WTC11 (cell line): ENCODE measurements around the gene OCA2. TPM values are rescaled to one million over a fixed set of nuclear protein-coding genes. Genes with fewer than 3 reads are reported as not detected.

Experiments
- ATAC-seq: fragments of 200-7000 bp; cut with Tn5 transposase; 2 replicates; pipeline ENCODE4 v1.10.0; 2021; ENCODE audit warnings: mild to moderate bottlenecking, moderate library complexity
- CTCF ChIA-PET: fragments of 300-600 bp; sonication (Branson Sonifier 250); formaldehyde crosslinking; loops from one replicate; lab custom pipeline; 2021; ENCODE audit warnings: antibody characterized with exemption; lab: Charles Lee
- POLR2A ChIA-PET: fragments of 350-600 bp; sonication (Branson Sonifier 250); formaldehyde crosslinking; loops from one replicate; lab custom pipeline; 2021; ENCODE audit warnings: antibody characterized with exemption; lab: Charles Lee
- DNase-seq: peaks from one replicate; pipeline ENCODE4 v3.0.0; 2021; ENCODE audit warnings: low spot score
- H3K27ac Mint-ChIP-seq: 2 replicates; pipeline ENCODE4 v1.8.0; 2021; ENCODE audit warnings: mixed read lengths
- H3K27me3 Mint-ChIP-seq: 2 replicates; pipeline ENCODE4 v1.8.0; 2021; ENCODE audit warnings: low read depth, mild to moderate bottlenecking, moderate library complexity, mixed read lengths
- H3K36me3 Mint-ChIP-seq: 2 replicates; pipeline ENCODE4 v1.8.0; 2021; ENCODE audit warnings: mixed read lengths
- H3K4me1 Mint-ChIP-seq: 2 replicates; pipeline ENCODE4 v1.8.0; 2022; ENCODE audit warnings: mixed read lengths
- H3K4me3 Mint-ChIP-seq: 2 replicates; pipeline ENCODE4 v1.8.0; 2021; ENCODE audit warnings: mild to moderate bottlenecking, moderate library complexity, mixed read lengths
- H3K9me3 Mint-ChIP-seq: 2 replicates; pipeline ENCODE4 v1.8.0; 2021; ENCODE audit warnings: mixed read lengths
- ELF4 ChIP-seq: sonication (generic); formaldehyde crosslinking; IDR thresholded peaks from 2 replicates; pipeline ENCODE4 v1.8.1; 2022; ENCODE audit warnings: low read depth, mild to moderate bottlenecking, moderate library complexity, missing genetic modification reagents
- GABPB1 ChIP-seq: sonication (generic); formaldehyde crosslinking; IDR thresholded peaks from 2 replicates; pipeline ENCODE4 v1.8.1; 2023; ENCODE audit warnings: mild to moderate bottlenecking, missing genetic modification reagents
- GRHL2 ChIP-seq: fragments of 250-450 bp; sonication (Bioruptor Pico); IDR thresholded peaks from 2 replicates; pipeline ENCODE4 v1.8.0; 2022; ENCODE audit warnings: mild to moderate bottlenecking, moderate library complexity; ENCODE audit not compliant: insufficient replicate concordance, severe bottlenecking
- HMGA2 ChIP-seq: fragments of 250-450 bp; sonication (Bioruptor Pico); IDR thresholded peaks from 2 replicates; pipeline ENCODE4 v1.4.0; 2021; ENCODE audit warnings: mild to moderate bottlenecking, moderate library complexity
- JUN ChIP-seq: sonication (generic); formaldehyde crosslinking; IDR thresholded peaks from 2 replicates; pipeline ENCODE4 v1.8.0; 2023; ENCODE audit warnings: mild to moderate bottlenecking, missing genetic modification reagents
- NFYB ChIP-seq: sonication (generic); formaldehyde crosslinking; conservative IDR thresholded peaks from 2 replicates; pipeline ENCODE4 v1.8.0; 2022; ENCODE audit warnings: low read depth, missing genetic modification reagents
- PRDM15 ChIP-seq: sonication (generic); formaldehyde crosslinking; IDR thresholded peaks from 2 replicates; pipeline ENCODE4 v1.8.0; 2022; ENCODE audit warnings: missing genetic modification reagents
- PRRX2 ChIP-seq: fragments of 250-450 bp; sonication (Bioruptor Pico); IDR thresholded peaks from 2 replicates; pipeline ENCODE4 v1.8.0; 2021; ENCODE audit warnings: mild to moderate bottlenecking
- RELA ChIP-seq: sonication (generic); formaldehyde crosslinking; IDR thresholded peaks from 2 replicates; pipeline ENCODE4 v1.8.1; 2022; ENCODE audit warnings: missing genetic modification reagents, mild to moderate bottlenecking, borderline replicate concordance
- TEAD1 ChIP-seq: sonication (generic); formaldehyde crosslinking; IDR thresholded peaks from 2 replicates; pipeline ENCODE4 v1.8.0; 2022; ENCODE audit warnings: mild to moderate bottlenecking, missing genetic modification reagents
- TEAD4 ChIP-seq: sonication (generic); formaldehyde crosslinking; IDR thresholded peaks from 2 replicates; pipeline ENCODE4 v1.8.0; 2022; ENCODE audit warnings: mild to moderate bottlenecking, missing genetic modification reagents
- ZBTB21 ChIP-seq: sonication (generic); formaldehyde crosslinking; IDR thresholded peaks from 2 replicates; pipeline ENCODE4 v1.8.1; 2023; ENCODE audit warnings: mild to moderate bottlenecking, missing genetic modification reagents, borderline replicate concordance
- ZNF317 ChIP-seq: sonication (generic); formaldehyde crosslinking; IDR thresholded peaks from 2 replicates; pipeline ENCODE4 v1.8.1; 2023; ENCODE audit warnings: low read depth, mild to moderate bottlenecking, moderate library complexity, missing genetic modification reagents, borderline replicate concordance
- ZNF423 ChIP-seq: fragments of 250-450 bp; sonication (Bioruptor Pico); IDR thresholded peaks from 2 replicates; pipeline ENCODE4 v2.1.2; 2022; ENCODE audit warnings: mild to moderate bottlenecking, moderate library complexity
- ZNF671 ChIP-seq: fragments of 250-450 bp; sonication (Bioruptor Pico); IDR thresholded peaks from 2 replicates; pipeline ENCODE4 v1.8.0; 2021; ENCODE audit warnings: mild to moderate bottlenecking
- total RNA-seq: library from RNA; stranded (reverse); gene quantifications from 3 replicates; pipeline ENCODE4 v1.2.3, GENCODE V29; 2021
- TF ChIP-seq, protein P1 (sequence below): sonication (generic); formaldehyde crosslinking; IDR thresholded peaks from 2 replicates; pipeline ENCODE4 v1.8.1; 2023; ENCODE audit warnings: mild to moderate bottlenecking, missing genetic modification reagents, borderline replicate concordance
- TF ChIP-seq, protein P2 (sequence below): fragments of 250-450 bp; sonication (Bioruptor Pico); conservative IDR thresholded peaks from 2 replicates; pipeline ENCODE4 v1.9.0; 2021; ENCODE audit warnings: mild to moderate bottlenecking

Gene OCA2
- total RNA-seq, 1 experiment from 2014 or later, result 0.39 TPM

GRCh38 chr15:28068930-28069329 lies 30.2 kb downstream of the OCA2 start (continued):
- TF ChIP-seq RELA (CRISPR knock-in tag) (no peak), HMGA2 (CRISPR knock-in tag) (no peak), TEAD1 (CRISPR knock-in tag) (no peak), ELF4 (CRISPR knock-in tag) (no peak)

DNA sequence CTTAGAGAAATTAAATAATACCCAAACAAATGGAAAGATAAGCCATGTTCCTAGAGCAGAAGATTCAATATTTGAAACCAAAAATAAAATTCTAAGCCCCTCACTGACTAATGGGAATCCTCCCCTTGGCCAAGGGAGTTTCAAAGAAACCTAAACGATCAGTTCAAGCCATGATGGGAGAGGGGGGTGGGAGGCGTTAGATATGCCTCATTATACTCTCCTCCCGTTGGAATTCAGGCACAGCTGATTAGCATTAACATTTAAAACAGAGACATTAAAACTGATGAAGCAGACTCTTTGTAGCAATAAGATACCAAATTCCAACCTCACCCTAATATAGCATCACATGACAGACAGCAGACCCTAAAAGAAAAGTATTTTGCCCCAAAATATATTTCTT lies 32.9 kb downstream of the OCA2 start:
- H3K36me3 Mint-ChIP-seq, result peaks cover 17% of the 10 kb centered on the region
- no peak overlapping the region for H3K27ac Mint-ChIP-seq
- peaks cover 9% of the 10 kb centered on the region; the same call in 1 of the 2 replicates for H3K4me1 Mint-ChIP-seq
- H3K9me3 Mint-ChIP-seq, result peaks cover 43% of the 10 kb centered on the region
- CTCF ChIA-PET, result interaction anchor here (3.0 kb wide), 1 partner anchor 45 kb away, joined by 9 read pairs; no protein-coding TSS in a partner anchor
- peaks cover 9% of the 10 kb centered on the region; the same call in 1 of the 2 replicates for H3K27me3 Mint-ChIP-seq
- TF ChIP-seq ZBTB21 (CRISPR knock-in tag), result no peak
- TF ChIP-seq, all 79 proteins: peak for 0
- POLR2A ChIA-PET, result no interaction called here
- ATAC-seq (no peak), DNase-seq (no peak)
- no peak overlapping the region for H3K4me3 Mint-ChIP-seq

GRCh38 chr15:28060005-28060404 lies 39.1 kb downstream of the OCA2 start:
- ChIA-PET CTCF (interaction anchor here (0.8 to 1.5 kb wide), 3 partner anchors 12 to 63 kb away, joined by 3 read pairs; no protein-coding TSS in a partner anchor), POLR2A (no interaction called here)
- H3K4me1 Mint-ChIP-seq, result no peaks in the 10 kb centered on the region
- peaks cover 3% of the 10 kb centered on the region; the same call in 1 of the 2 replicates for H3K27me3 Mint-ChIP-seq
- H3K27ac Mint-ChIP-seq, result no peak overlapping the region
- ATAC-seq (no peak), DNase-seq (no peak)
- no peak for TF ChIP-seq ZNF671 (CRISPR knock-in tag)
- TF ChIP-seq JUN (CRISPR knock-in tag), result no peak
- no peak for TF ChIP-seq GABPB1 (CRISPR knock-in tag)
- no peak for TF ChIP-seq NFYB
- no peak for TF ChIP-seq GRHL2 (CRISPR knock-in tag)
- TF ChIP-seq PRDM15 (CRISPR knock-in tag), result no peak
- TF ChIP-seq ZNF317 (CRISPR knock-in tag), result no peak
- TF ChIP-seq, protein P1, sequence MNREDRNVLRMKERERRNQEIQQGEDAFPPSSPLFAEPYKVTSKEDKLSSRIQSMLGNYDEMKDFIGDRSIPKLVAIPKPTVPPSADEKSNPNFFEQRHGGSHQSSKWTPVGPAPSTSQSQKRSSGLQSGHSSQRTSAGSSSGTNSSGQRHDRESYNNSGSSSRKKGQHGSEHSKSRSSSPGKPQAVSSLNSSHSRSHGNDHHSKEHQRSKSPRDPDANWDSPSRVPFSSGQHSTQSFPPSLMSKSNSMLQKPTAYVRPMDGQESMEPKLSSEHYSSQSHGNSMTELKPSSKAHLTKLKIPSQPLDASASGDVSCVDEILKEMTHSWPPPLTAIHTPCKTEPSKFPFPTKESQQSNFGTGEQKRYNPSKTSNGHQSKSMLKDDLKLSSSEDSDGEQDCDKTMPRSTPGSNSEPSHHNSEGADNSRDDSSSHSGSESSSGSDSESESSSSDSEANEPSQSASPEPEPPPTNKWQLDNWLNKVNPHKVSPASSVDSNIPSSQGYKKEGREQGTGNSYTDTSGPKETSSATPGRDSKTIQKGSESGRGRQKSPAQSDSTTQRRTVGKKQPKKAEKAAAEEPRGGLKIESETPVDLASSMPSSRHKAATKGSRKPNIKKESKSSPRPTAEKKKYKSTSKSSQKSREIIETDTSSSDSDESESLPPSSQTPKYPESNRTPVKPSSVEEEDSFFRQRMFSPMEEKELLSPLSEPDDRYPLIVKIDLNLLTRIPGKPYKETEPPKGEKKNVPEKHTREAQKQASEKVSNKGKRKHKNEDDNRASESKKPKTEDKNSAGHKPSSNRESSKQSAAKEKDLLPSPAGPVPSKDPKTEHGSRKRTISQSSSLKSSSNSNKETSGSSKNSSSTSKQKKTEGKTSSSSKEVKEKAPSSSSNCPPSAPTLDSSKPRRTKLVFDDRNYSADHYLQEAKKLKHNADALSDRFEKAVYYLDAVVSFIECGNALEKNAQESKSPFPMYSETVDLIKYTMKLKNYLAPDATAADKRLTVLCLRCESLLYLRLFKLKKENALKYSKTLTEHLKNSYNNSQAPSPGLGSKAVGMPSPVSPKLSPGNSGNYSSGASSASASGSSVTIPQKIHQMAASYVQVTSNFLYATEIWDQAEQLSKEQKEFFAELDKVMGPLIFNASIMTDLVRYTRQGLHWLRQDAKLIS, result no peak
- no peak for TF ChIP-seq ELF4 (CRISPR knock-in tag)
- peaks cover 36% of the 10 kb centered on the region for H3K9me3 Mint-ChIP-seq
- H3K4me3 Mint-ChIP-seq, result no peak overlapping the region
- H3K36me3 Mint-ChIP-seq, result peaks cover 5% of the 10 kb centered on the region; the same call in 1 of the 2 replicates

DNA sequence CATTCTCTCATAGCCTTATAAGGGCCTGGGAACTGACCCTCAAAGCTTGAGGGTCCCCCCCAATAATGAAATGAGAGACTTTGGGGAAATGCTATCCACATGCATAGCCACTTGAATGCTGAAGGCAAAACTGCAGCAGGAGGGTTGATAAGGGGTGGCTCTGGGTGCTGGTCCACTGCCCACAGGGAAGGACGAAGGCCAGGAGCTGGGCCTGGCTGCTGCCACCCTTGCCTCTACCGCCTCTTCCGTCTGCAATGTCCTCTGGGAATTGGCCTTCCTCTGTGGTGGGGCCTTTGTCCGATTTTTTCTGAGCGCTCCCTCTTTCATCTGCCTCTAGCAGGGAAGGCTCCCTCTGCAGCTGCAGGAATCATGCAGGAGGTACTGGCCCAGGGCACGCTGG lies 41.0 kb downstream of the OCA2 start:
- CTCF ChIA-PET, result interaction anchor here (0.6 to 1.0 kb wide), 2 partner anchors 344 to 758 kb away, joined by 3 to 5 read pairs; no protein-coding TSS in a partner anchor
- no peaks in the 10 kb centered on the region for H3K36me3 Mint-ChIP-seq
- no peaks in the 10 kb centered on the region for H3K4me1 Mint-ChIP-seq
- POLR2A ChIA-PET, result no interaction called here
- H3K27ac Mint-ChIP-seq, result no peak overlapping the region
- DNase-seq (no peak), ATAC-seq (no peak)
- no peak overlapping the region for H3K4me3 Mint-ChIP-seq
- H3K9me3 Mint-ChIP-seq, result peaks cover 24% of the 10 kb centered on the region
- H3K27me3 Mint-ChIP-seq, result no peaks in the 10 kb centered on the region
- TF ChIP-seq PRRX2 (CRISPR knock-in tag) (no peak), ZNF423 (no peak), TEAD4 (CRISPR knock-in tag) (no peak)
- TF ChIP-seq, protein P2, sequence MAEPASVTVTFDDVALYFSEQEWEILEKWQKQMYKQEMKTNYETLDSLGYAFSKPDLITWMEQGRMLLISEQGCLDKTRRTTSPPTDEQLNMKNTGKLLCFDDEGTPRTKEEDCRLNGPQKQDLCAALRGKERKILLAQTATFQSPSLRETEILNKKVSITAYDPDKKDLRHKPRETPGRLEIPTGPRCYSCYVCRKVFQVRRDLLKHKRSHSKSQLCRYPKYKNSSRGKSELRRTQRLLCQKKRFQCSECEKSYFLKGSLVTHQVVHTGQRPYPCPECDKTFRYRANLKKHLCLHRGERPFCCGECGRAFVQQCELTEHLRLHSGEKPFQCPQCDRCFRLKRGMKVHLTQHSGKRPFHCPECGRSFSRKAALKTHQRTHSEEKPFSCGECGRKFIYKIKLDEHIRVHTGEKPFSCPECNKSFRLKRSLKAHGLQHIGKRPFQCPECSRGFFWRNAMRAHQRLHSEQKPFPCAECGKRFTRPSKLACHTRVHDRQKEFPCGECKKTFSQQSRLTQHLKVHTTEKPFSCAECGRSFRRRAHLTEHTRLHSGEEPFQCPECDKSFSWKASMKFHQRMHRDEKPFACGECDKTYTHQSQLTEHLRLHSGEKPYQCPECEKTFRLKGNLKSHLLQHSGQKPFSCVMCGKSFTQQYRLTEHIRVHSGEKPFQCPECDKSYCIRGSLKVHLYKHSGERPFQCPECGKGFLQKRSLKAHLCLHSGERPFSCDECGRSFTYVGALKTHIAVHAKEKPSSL, result no peak
